ENCODE data around the gene COX5B. TPM values are rescaled to one million over a fixed set of nuclear protein-coding genes. Genes with fewer than 3 reads are reported as not detected.
"Not testable (repeated sequence)": the region's sequence is repeated elsewhere in the genome, so short reads cannot be mapped to it uniquely, and the experiment has no call there.

The COX5B gene
- total and polyA plus RNA-seq, 8 donors: 112 to 173 (median 126) TPM

DNA sequence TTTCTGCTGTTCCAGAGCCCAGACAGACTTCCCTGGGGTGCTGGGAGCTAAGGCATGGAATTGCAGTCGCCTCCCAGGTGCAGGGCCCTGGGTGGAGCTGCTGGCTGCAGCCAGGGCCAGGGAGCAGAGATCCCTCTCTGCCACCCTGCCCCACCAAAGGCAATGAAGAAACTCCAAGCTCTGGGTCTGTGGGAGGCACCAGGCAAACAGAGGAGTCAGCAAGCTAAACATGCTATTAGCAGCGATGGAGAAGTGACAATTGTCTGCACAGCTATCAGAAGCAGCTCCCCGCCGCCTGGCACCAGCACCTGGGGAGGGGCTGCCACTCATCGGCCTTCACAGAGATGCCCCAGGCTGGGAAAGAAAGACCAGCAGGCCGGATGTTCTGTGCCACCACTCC lies 28.0 kb upstream of the COX5B start:
- H3K27ac ChIP-seq: no peak overlapping the region
- H3K36me3 ChIP-seq: no peaks in the 10 kb centered on the region
- TF ChIP-seq, protein P1, sequence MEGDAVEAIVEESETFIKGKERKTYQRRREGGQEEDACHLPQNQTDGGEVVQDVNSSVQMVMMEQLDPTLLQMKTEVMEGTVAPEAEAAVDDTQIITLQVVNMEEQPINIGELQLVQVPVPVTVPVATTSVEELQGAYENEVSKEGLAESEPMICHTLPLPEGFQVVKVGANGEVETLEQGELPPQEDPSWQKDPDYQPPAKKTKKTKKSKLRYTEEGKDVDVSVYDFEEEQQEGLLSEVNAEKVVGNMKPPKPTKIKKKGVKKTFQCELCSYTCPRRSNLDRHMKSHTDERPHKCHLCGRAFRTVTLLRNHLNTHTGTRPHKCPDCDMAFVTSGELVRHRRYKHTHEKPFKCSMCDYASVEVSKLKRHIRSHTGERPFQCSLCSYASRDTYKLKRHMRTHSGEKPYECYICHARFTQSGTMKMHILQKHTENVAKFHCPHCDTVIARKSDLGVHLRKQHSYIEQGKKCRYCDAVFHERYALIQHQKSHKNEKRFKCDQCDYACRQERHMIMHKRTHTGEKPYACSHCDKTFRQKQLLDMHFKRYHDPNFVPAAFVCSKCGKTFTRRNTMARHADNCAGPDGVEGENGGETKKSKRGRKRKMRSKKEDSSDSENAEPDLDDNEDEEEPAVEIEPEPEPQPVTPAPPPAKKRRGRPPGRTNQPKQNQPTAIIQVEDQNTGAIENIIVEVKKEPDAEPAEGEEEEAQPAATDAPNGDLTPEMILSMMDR (IDR thresholded peaks at IDR 0.05): no peak
- no peaks in the 10 kb centered on the region for H3K4me1 ChIP-seq
- intact Hi-C loops (cut with DNase I): no loop called here
- H3K9me3 ChIP-seq: no peaks in the 10 kb centered on the region
- no peak overlapping the region for H3K4me3 ChIP-seq
- ATAC-seq (no peak), DNase-seq (no peak)
- no peaks in the 10 kb centered on the region for H3K27me3 ChIP-seq

DNA sequence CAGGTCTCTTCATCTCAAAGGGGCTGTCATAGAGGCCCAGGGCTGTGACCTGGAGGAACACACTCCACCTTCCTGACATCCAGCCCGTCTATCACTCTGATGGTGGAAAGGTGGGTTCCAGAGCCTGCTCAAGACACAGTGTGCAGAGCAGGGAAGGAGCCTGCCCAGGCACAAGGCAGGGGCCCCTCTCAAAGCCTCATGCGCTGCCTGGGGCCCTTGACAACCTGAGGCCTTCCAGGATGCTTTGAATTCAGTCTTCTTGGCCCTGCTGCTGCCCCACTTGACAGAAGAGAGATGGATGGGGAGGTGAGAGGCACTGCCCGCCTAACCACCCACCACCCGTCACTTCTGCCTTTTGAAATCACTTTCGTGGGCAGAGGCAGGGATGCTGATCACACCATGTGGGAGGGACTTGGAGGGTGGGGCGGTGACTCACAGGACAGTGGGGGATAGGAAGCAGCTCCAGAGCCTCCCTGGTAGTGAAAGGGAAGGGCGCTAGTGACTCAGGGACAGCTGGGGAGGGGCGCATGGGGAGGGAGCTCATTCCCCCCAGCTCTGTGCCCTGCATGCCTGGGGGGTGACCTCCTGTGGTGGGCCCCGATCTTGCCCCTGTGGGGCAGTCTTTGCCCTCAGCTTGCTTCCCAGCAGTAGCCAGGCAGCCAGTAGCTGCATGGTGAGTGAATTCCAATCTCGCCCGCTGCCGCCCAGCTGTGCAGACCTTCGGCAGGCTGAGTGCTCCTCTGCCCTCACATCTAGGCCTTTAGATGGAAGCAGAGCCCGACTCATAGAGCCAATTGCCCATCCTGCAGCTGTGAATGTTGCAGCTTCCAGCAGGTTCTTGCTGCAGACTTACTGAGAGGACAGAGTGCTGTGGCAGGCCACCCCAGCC lies 26.7 kb upstream of the COX5B start:
- H3K27ac ChIP-seq; H3K4me3 ChIP-seq; H3K36me3 ChIP-seq; H3K9me3 ChIP-seq; DNase-seq; H3K4me1 ChIP-seq; H3K27me3 ChIP-seq; intact Hi-C loops (cut with DNase I): not testable (repeated sequence)
- peak; percentile 52 for ATAC-seq

DNA sequence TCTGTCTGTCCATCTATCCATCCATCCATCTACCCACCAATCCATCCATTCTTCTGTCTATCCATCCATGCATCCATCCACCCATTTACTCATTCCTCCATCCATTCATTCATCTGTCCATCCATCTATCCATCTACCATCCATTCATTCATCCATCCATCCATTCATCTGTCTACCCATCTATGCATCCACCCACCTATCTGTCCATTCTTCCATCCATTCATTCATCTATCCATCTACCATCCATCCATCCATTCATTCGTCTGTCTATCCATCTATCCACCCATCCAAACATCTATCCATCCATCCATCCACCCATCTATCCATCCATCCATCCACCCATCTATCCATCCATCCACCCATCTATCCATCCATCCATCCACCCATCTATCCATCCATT lies 25.4 kb upstream of the COX5B start:
- not testable (repeated sequence) for ATAC-seq, H3K9me3 ChIP-seq

DNA sequence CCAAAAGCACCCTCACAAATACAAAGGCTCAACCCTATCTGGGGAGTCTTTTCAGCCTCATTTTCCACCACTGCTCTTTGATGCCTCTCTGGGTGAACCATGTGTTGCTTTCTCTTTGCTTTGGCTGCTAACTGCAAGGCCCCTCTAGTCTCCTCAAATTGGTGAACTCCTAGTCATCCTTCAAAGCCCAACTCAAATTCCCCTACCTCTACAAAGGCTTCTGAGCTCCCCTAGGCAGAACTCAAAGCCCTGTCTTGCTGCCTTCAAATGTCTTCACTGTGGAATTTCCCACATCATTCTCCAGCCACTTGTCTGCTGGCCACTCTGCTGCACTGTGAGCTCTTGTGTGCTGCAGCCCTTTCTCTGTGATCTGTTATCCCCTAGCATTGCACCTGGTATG lies 22.9 kb upstream of the COX5B start:
- H3K4me1 ChIP-seq; ATAC-seq; H3K36me3 ChIP-seq; H3K9me3 ChIP-seq; DNase-seq; H3K27ac ChIP-seq; intact Hi-C loops (cut with DNase I); H3K4me3 ChIP-seq; H3K27me3 ChIP-seq: not testable (repeated sequence)

More for the DNA sequence above, 25.4 kb upstream of the COX5B start:
- H3K36me3 ChIP-seq; DNase-seq; H3K4me3 ChIP-seq; H3K27me3 ChIP-seq; H3K27ac ChIP-seq; H3K4me1 ChIP-seq; intact Hi-C loops (cut with DNase I): not testable (repeated sequence)

- H3K27me3 ChIP-seq; intact Hi-C loops (cut with DNase I); DNase-seq; ATAC-seq; H3K36me3 ChIP-seq; H3K4me3 ChIP-seq; H3K27ac ChIP-seq; H3K9me3 ChIP-seq; H3K4me1 ChIP-seq: not testable (repeated sequence)
Measured at GRCh38 chr2:97625354-97626048, 20.4 kb upstream of the COX5B start.

GRCh38 chr2:97626049-97626430 lies 19.8 kb upstream of the COX5B start:
- H3K27me3 ChIP-seq; H3K4me3 ChIP-seq; ATAC-seq; H3K36me3 ChIP-seq; intact Hi-C loops (cut with DNase I); H3K4me1 ChIP-seq; DNase-seq; H3K27ac ChIP-seq; H3K9me3 ChIP-seq: not testable (repeated sequence)

GRCh38 chr2:97644023-97644717 lies 1.7 kb upstream of the COX5B start:
- ATAC-seq (no peak), DNase-seq (no peak)
- Histone ChIP-seq H3K4me1 (peaks cover 6 to 21% of the 10 kb centered on the region in 2 donors), H3K36me3 (peaks cover 0 to 20% of the 10 kb centered on the region in 2 donors), H3K27ac (peak overlapping the region in 1 of 2 donors; percentile 95), H3K9me3 (no peaks in the 10 kb centered on the region), H3K4me3 (no peak overlapping the region), H3K27me3 (peaks cover 0 to 6% of the 10 kb centered on the region in 2 donors)
- TF ChIP-seq, protein P1 (IDR thresholded peaks at IDR 0.05): no peak
- intact Hi-C loops (cut with DNase I): no loop called here

Measured in left lung (tissue), 10 donors.